NCI-H146 (cell line): ENCODE data around the gene SCFD2.
"Not testable (repeated sequence)": the region's sequence is repeated elsewhere in the genome, so short reads cannot be mapped to it uniquely, and the experiment has no call there.

Source experiments
- DNase-seq: peaks from one replicate; lab custom pipeline; 2025; lab: John Stamatoyannopoulos, UW

Gene SCFD2

DNA sequence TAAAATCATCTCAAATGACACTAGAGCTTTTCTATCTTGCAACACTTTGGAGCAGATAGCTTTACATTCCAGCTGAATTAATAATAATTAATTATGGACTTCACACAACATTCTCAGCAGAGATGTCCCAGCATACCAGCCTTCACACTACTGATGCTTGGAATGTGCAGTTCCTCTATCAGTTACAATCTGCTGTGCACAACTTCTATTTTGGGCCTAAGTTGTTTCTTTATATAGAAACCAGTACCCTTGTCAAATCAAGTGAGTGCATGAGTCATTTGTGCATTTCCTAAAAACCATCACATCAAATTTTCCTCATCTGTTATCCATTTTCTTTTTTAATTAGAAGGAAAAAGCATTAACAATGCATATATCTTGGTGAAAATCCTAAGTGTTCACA is 512.5 kb downstream of the SCFD2 start:
- DNase-seq = no peak

- no peak for DNase-seq
These were observed 513.1 kb downstream of the SCFD2 start for GRCh38 chr4:52852711-52853110.

GRCh38 chr4:52852041-52852440 is 513.8 kb downstream of the SCFD2 start:
- no peak for DNase-seq

DNA sequence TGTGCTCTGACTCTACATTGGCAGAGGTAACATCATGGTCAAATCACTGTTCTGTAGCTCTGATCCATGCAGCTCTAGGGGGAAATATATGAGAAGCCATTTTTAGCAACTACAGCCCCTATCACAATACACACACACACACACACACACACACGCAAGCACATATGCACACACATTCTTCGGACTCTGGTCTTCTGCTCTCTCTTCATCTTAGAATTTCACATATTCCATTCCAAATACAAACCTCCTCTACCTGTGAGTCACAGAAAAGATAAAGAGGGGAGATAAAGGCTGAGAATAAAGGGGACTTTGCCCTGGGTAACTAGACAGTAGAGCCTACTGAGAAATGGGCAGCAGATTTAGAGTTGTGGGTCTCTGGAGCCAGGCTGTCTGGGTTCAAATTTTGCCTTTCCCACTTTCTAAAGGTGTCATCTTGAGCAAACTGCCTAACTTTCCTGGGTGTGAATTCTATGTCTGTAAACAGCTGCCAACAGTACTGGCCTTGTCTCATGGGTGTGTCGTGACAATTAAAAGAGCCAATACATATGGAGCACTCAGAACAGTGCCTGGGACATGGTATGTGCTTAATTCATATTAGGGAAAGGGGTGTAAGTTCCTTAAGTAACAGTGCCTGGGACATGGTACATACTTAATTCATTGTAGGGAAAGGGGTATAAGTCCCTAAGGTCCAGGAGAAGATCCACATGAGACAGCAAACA is 515.3 kb downstream of the SCFD2 start:
- DNase-seq = no peak

- DNase-seq = no peak
These were observed 517.6 kb downstream of the SCFD2 start for GRCh38 chr4:52848254-52848653.

GRCh38 chr4:52846502-52846901 is 519.4 kb downstream of the SCFD2 start:
- no peak for DNase-seq

- DNase-seq = no peak
These were observed 521.3 kb downstream of the SCFD2 start for GRCh38 chr4:52844596-52844995.

- no peak for DNase-seq
These were observed 521.9 kb downstream of the SCFD2 start for GRCh38 chr4:52843958-52844357.

- DNase-seq = no peak
These were observed 522.5 kb downstream of the SCFD2 start for GRCh38 chr4:52843351-52843750.

DNA sequence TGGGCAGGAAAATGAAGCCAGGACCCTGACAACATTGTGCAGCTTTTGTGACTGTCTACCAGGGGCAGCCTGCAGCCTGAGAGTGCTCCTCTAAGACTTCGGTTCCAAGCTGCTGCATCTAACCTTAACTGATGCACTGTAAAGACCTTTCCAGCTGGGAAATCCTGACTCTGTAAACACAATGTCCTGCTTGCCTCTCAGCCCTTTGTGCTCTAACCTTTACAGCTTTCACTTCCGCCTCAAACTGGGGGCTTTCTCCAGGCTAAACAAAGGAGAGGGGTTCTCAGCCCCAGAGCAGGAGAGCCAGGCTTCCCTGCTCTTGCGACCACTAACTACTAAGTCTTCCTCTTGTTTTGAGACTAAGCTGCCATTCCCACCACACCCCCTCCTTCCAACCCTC is 523.1 kb downstream of the SCFD2 start:
- peak; percentile 25 for DNase-seq

- DNase-seq = no peak
These were observed 524.0 kb downstream of the SCFD2 start for GRCh38 chr4:52841682-52842456.

DNA sequence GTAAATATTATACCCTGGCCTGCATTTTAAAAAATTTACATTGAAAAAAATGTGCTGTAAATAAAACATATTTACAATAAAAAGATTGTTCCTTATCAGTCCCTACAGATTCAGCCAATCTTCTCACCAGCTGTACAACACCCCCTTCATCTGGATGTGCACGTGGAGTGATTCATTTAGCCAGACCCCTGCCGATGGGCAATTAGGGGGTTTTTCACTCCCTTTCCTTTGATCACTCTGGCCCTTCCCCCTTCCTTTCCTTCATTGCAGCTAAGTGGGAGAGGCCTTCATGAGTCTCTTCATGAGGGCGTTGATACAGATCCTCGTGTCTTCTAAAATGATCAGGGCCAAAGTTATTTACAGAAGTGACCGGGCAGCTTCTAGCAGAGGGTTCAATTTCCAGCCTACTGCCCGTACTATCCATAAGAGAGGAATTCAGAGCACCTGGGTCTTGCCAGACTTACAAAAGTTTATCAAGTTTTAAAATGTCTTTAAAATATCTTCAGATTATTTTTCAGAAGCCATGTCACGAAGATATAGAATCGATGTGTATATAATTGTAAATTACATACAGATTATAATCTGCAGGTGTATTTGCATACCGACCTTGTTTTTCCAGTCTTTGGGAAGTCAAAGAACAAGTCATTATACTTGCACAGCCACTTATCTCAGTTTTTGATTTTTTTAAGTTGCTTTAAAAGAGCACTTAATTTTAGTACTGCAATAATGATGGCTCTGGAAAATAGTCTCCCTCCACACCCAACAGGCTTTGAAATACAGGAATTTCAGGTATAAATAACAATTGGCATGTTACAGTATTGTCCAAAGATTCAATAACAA is 525.1 kb downstream of the SCFD2 start:
- DNase-seq = peak; percentile 57

DNA sequence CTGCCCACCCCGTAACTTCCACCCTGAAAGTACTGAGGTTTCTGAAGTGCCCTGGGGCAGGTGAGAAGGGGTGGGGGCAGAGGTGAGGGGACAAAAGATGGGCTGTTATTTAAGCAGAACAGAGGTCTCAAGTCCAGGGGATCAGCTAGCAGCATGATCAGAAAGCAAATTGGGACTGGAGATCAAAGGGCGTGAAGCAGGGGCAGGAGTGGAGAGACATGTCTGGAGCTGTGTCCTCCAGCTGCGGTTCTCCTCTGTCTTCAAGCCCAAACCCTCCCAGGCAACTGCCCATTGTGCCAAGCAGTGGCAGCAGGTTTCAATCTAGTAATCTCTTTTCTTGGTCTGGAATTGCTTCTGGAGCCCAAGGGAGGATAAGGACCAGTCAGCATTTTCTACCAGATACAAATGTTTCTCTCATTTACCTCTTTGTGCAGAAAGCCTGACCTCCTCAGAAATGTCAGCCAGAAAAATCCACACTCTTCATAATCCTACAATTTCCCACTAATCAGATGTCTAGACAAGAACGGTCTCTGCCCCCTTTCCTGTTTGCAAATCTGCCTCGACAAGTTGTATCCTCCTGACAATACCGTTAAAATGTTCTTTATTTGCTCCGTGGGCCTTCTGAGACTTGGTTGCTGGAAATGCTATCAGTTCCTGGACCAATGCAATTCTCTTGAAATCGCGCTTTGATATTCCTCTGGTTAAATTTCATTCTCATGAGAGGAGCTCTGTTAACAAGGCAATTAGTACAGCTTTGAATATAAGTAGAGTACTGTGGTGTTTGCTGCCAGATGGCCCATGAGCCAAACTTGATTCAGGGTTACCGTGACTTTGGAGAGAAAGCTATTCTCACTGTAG is 526.9 kb downstream of the SCFD2 start:
- no peak for DNase-seq

- DNase-seq = no peak
These were observed 527.9 kb downstream of the SCFD2 start for GRCh38 chr4:52837716-52838558.

DNA sequence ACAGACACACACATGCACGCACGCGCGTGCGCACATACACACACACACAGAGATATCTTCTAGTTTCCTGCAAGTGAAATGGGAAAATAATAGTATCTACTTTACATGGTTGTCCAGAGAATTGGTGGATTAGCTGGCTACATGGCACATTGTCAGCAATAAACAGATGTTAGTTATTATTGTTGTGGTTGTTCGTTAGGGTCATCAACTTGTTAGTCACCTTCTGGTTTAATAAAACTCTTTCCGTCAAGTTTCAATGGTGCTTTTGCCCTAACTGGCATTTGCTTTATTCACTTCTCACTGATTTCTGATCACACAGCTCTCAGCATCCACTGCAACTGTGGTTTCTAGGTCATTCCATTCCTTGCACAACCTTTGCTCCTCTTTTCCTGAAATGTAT is 529.2 kb downstream of the SCFD2 start:
- DNase-seq = no peak

DNA sequence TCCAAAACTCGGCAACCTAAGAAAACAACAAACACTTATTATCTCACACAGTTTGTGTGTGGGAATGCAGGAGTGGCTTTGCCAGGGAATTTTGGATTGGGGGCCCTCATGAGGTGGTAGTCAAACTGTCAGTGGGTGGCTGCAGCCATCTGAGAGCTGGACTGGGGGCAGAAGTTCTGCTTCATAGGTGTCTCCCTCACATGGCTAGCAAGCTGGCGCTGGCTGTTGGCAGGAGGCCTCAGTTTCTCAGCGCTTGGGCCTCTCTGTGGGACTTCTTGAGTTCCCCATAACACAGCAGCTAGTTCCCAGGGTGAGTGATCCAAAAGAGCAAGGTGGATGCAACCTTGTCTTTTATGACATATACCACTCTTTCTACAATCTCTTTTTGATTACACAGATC is 529.7 kb downstream of the SCFD2 start:
- DNase-seq = no peak

- DNase-seq = not testable (repeated sequence)
These were observed 531.0 kb downstream of the SCFD2 start for GRCh38 chr4:52834641-52835456.

DNA sequence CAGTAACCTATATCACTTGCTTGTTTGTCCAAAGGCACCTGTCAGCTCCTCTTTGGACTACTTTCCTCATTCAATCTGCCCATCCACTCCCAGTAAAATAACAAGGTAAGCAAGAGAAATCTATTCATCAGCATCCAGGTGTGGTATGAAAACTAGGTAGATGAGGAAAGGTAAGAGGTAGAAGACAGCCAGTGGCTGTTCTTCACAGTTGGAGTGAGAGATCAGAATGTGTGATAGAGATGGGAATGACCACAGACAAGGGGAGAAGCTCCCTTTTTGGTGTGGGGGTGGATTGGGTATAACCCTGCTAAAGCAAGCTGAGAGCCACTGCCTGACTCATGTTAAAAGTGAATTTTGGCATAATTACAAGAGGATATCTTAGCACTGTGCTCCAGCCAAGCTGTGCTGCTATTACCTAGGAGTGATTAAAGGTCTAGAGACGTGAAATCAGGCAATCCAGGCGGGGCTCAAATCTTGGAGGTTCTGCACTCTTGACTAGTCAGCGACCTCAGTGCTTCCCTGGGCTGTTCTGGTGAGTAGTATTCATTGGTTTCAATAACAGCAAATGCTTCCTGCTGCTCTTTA is 531.8 kb downstream of the SCFD2 start:
- DNase-seq = no peak

DNA sequence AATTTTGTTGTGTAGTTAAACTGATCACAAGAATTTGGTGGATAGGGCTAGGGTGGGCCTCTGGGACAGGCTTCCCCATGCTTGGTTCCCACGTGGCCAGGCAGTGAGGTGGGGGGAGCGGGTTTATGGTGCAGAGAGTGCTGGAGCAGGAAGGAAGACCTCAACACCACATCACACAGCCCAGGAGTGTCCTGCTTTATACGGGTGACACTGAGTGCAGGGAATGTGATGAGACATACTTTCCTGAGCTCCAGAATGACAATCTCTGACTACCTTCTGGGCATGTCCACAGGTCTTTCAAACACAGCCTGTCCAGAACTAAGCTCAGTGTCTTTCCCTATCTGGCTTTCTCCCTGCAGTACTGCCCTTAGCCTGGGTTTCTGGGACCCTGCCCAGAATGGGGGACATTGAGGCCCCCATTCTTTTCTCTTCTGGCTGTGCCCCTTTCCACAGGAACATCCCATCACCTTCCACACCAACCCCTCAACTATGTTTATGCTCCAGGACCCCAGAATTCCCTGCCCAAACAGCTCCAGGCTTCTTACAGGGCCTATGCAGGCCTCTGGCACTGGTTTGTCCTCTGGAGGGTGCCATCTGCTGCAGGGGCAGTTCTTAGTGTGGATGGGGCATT is 540.3 kb downstream of the SCFD2 start:
- no peak for DNase-seq
